HepG2 (cell line): Measurements from ENCODE around the gene FLT3LG. TPM values are rescaled to one million over a fixed set of nuclear protein-coding genes. Genes with fewer than 3 reads are reported as not detected.

Experiments used
- ATAC-seq: fragments of 200-7000 bp; cut with Tn5 transposase; 3 replicates; pipeline ENCODE4 v1.9.1; 2020; ENCODE audit warnings: mild to moderate bottlenecking, moderate library complexity
- BruUV-seq: library from RNA; stranded (reverse); fragments of 400-500 nt; replicated peaks from 2 replicates; lab custom pipeline; 2021; lab: Mats Ljungman, UMichigan
- CTCF ChIA-PET: fragments of 300-600 bp; formaldehyde crosslinking; extraction: SDS; loops from one replicate; lab custom pipeline; 2021; ENCODE audit warnings: low total read pairs, inconsistent platforms, low intra/inter-chr PET ratio; lab: Yijun Ruan, JAX
- POLR2A ChIA-PET: fragments of 350-600 bp; sonication (Branson Sonifier 250); formaldehyde crosslinking; loops from one replicate; lab custom pipeline; 2020; ENCODE audit warnings: antibody characterized with exemption, inconsistent platforms; lab: Yijun Ruan, JAX
- DNase-seq: peaks from one replicate; pipeline ENCODE4 v3.0.0-alpha.2; 2015; ENCODE audit warnings: low spot score
- FAIRE-seq: peaks from 3 replicates; lab custom pipeline; 2011; peaks lifted over from hg19 to GRCh38; lab: Jason Lieb, UNC
- H2AFZ ChIP-seq: one replicate; pipeline ENCODE4 v1.6.1; 2011; ENCODE audit warnings: low read length, inconsistent platforms
- H3K27ac ChIP-seq: fragments of 300-600 bp; 3 replicates; pipeline ENCODE4 v1.8.0; 2011; ENCODE audit warnings: mixed run types, mild to moderate bottlenecking, mixed read lengths, low read length, inconsistent platforms; ENCODE audit not compliant: insufficient read depth; ENCODE audit errors: extremely low read length
- H3K27me3 ChIP-seq, 2 experiments: fragments of 200-600 bp in 1 of 2; 2 replicates in 1 of 2; 3 replicates in 1 of 2; pipeline versions ENCODE4 v1.6.0 to v1.8.0; 2011; ENCODE audit warnings: low read length in 2 of 2, mild to moderate bottlenecking in 2 of 2, moderate library complexity in 2 of 2, inconsistent platforms in 1 of 2; ENCODE audit not compliant: insufficient read depth in 2 of 2, control insufficient read depth in 1 of 2
- H3K36me3 ChIP-seq, 2 experiments: fragments of 200-600 bp in 1 of 2; replicated peaks in 1 of 2; 2 replicates in 1 of 2; 3 replicates in 1 of 2; pipeline versions ENCODE4 v1.5.1 to v1.8.0; 2011; ENCODE audit warnings: low read length in 2 of 2, inconsistent platforms in 1 of 2; ENCODE audit not compliant: insufficient read depth in 2 of 2, control insufficient read depth in 1 of 2
- H3K4me1 ChIP-seq: 2 replicates; pipeline ENCODE4 v1.5.1; 2012; ENCODE audit warnings: low read length, inconsistent platforms; ENCODE audit not compliant: insufficient read depth
- H3K4me2 ChIP-seq: 2 replicates; pipeline ENCODE4 v1.6.0; 2011; ENCODE audit warnings: low read depth, low read length, inconsistent platforms
- H3K4me3 ChIP-seq, 3 experiments: fragments of 200-600 bp in 1 of 3; sonication (generic), shearing (Covaris generic) in 1 of 3; replicated peaks in 1 of 3; 2 replicates each; pipeline ENCODE4 v1.5.1; 2011 to 2016; ENCODE audit warnings: low read length in 3 of 3, inconsistent platforms in 2 of 3, low read depth in 2 of 3, mild to moderate bottlenecking in 2 of 3, control low read depth in 1 of 3, mixed read lengths in 1 of 3; ENCODE audit not compliant: insufficient read depth in 1 of 3
- H3K79me2 ChIP-seq: one replicate; pipeline ENCODE4 v1.6.1; 2011; ENCODE audit warnings: low read length, inconsistent platforms; ENCODE audit not compliant: insufficient read depth
- H3K9ac ChIP-seq: 2 replicates; pipeline ENCODE4 v1.6.0; 2011; ENCODE audit warnings: mild to moderate bottlenecking, low read depth, low read length, inconsistent platforms; ENCODE audit not compliant: insufficient read depth
- H3K9me3 ChIP-seq: 2 replicates; pipeline ENCODE4 v1.5.1; 2012; ENCODE audit warnings: mild to moderate bottlenecking, low read length
- H4K20me1 ChIP-seq: 2 replicates; pipeline ENCODE4 v1.6.0; 2011; ENCODE audit warnings: inconsistent platforms, mild to moderate bottlenecking, low read length, moderate library complexity; ENCODE audit not compliant: insufficient read depth
- DMTF1 ChIP-seq: sonication (generic); formaldehyde crosslinking; IDR thresholded peaks from 2 replicates; pipeline ENCODE4 v1.4.0; 2020; ENCODE audit warnings: mild to moderate bottlenecking, missing genetic modification reagents
- HNF1A ChIP-seq, 2 experiments: sonication (generic) in 1 of 2; formaldehyde crosslinking in 1 of 2; IDR thresholded peaks; 2 replicates each; pipeline versions ENCODE4 v1.4.0 to v1.6.1; 2016 to 2020; ENCODE audit warnings: borderline replicate concordance in 1 of 2, low read depth in 1 of 2, mild to moderate bottlenecking in 1 of 2, missing genetic modification reagents in 1 of 2
- MTA3 ChIP-seq: sonication (generic); formaldehyde crosslinking; IDR thresholded peaks from 2 replicates; pipeline ENCODE4 v1.4.0; 2020; ENCODE audit warnings: missing genetic modification reagents
- PRMT3 ChIP-seq: sonication (generic); formaldehyde crosslinking; IDR thresholded peaks from 2 replicates; pipeline ENCODE4 v1.8.1; 2022; ENCODE audit warnings: low read depth, mild to moderate bottlenecking, moderate library complexity, missing genetic modification reagents, borderline replicate concordance
- UBTF ChIP-seq: sonication (generic); formaldehyde crosslinking; IDR thresholded peaks from 2 replicates; pipeline ENCODE4 v1.4.0; 2020; ENCODE audit warnings: mild to moderate bottlenecking, missing genetic modification reagents
- ZC3H4 ChIP-seq: sonication (generic); formaldehyde crosslinking; IDR thresholded peaks from 2 replicates; pipeline ENCODE4 v1.4.0; 2020; ENCODE audit warnings: missing genetic modification reagents, borderline replicate concordance
- ZKSCAN5 ChIP-seq: sonication (generic); formaldehyde crosslinking; IDR thresholded peaks from 2 replicates; pipeline ENCODE4 v1.5.1; 2020; ENCODE audit warnings: mild to moderate bottlenecking, missing genetic modification reagents
- ZNF605 ChIP-seq: sonication (generic); formaldehyde crosslinking; IDR thresholded peaks from 2 replicates; pipeline ENCODE4 v1.8.0; 2022; ENCODE audit warnings: mild to moderate bottlenecking, missing genetic modification reagents
- WGBS: methylation state at CpG from one replicate; pipeline ENCODE4 v1.1.6; 2017; ENCODE audit warnings: low lambda C conversion rate; 5-methylcytosine and 5-hydroxymethylcytosine counted together
- in situ Hi-C: cut with HindIII; loops from 2 replicates; pipeline ENCODE4 v1.10.0; 2017; ENCODE audit warnings: low pct_unique_long_range_greater_than_20kb; ENCODE audit not compliant: extremely low pct_ligation_motif_present
- intact Hi-C: fragments of 100-400 bp; cut with micrococcal nuclease; formaldehyde crosslinking; loops from one replicate; pipeline ENCODE4 v1.10.0; 2022; ENCODE audit not compliant: unreplicated experiment
- polyA plus RNA-seq, 8 experiments: library from polyadenylated mRNA; depleted of rRNA in 3 of 8; stranded (reverse) in 7 of 8; unstranded in 1 of 8; fragments of >200 nt; fragmentation: Illumina TruSeq in 4 of 8; extraction: Trizol in 4 of 8; gene quantifications; 2 replicates each; pipeline versions ENCODE4 v1.2.1 to v1.2.3, GENCODE V29; 2011 to 2016; ENCODE audit warnings: low read depth in 4 of 8, missing spikeins in 1 of 8, mixed read lengths in 1 of 8; ENCODE audit not compliant: insufficient read depth in 1 of 8
- total RNA-seq, 5 experiments: library from RNA; depleted of rRNA; stranded (reverse); fragments of >200 nt; fragmentation: Illumina TruSeq; extraction: Trizol; gene quantifications; 2 replicates each; pipeline ENCODE4 v1.2.3, GENCODE V29; 2016; ENCODE audit warnings: low read depth in 1 of 5

Gene FLT3LG
- total and polyA plus RNA-seq, 2 of the 13 experiments (the other 11 are each of a cell fraction or from before 2014, with no cell fraction given), result 1.5 to 2.6 TPM

DNA sequence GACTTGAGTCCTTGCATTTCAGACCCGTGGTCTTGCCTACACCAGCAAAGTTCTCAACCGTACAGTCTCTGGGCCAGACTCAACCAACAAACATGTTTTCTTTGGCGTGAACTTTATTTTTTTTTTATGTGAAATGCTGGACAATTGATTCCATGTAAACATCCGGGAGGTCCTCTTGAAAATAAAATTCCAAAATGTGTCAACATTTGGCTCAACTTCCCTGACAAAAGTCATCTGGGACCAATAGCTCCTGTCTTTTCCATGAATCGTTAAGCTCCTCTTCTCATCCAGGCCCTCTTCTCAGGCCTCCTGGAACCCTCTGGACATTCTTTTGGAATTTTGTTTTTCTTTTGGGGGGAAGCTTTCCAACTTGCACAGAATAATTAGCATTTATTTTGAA lies 18.2 kb upstream of the FLT3LG start:
- no TSS peak for BruUV-seq
- in situ Hi-C loops, result no loop called here
- Histone ChIP-seq H3K36me3 (peaks cover 0 to 1% of the 10 kb centered on the region in 2 experiments; a peak in 1 of 5 replicates), H3K79me2 (peaks cover 20% of the 10 kb centered on the region), H3K9ac (no peak overlapping the region), H2AFZ (no peak overlapping the region), H3K9me3 (no peaks in the 10 kb centered on the region), H3K27ac (no peak overlapping the region), H3K4me3 (no peak overlapping the region), H3K27me3 (no peaks in the 10 kb centered on the region; a peak in 1 of 5 replicates), H3K4me1 (peaks cover 18% of the 10 kb centered on the region), H4K20me1 (no peaks in the 10 kb centered on the region), H3K4me2 (no peak overlapping the region)
- ATAC-seq (no peak), DNase-seq (no peak), FAIRE-seq (no peak)
- WGBS, result 92% methylated on average over 5 of the region's 5 CpGs
- intact Hi-C loops, result no loop called here
- no peak for TF ChIP-seq ZNF605
- no peak for TF ChIP-seq ZKSCAN5 (CRISPR knock-in tag)
- no peak for TF ChIP-seq ZC3H4 (CRISPR knock-in tag)
- no peak for TF ChIP-seq MTA3 (CRISPR knock-in tag)
- CTCF ChIA-PET, result no interaction called here
- POLR2A ChIA-PET, result interaction anchor here (2.5 to 3.1 kb wide), 2 partner anchors 21 to 185 kb away, joined by 8 to 24 read pairs; partner anchors contain the start of gene RRAS

DNA sequence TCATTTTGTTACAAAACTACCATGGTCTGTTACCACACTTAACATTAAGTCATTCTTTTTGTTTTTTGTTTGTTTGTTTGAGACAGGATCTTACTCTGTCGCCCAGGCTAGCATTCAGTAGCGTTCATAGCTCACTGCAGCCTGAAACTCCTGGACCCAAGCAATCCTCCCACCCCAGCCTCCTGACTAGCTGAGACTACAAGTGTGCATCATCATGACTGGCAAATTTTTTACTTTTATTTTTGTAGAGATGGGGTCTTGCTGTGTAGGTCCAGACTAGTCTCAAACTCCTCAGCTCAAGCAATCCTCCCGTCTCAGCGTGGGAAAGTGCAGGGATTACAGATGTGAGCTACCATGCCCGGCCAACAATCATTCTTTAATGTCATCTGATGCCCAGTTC lies 17.7 kb upstream of the FLT3LG start:
- Histone ChIP-seq H3K79me2 (peaks cover 16% of the 10 kb centered on the region), H3K4me2 (no peak overlapping the region), H3K36me3 (peaks cover 0 to 1% of the 10 kb centered on the region in 2 experiments; a peak in 1 of 5 replicates), H2AFZ (no peak overlapping the region), H3K9ac (no peak overlapping the region), H3K9me3 (no peaks in the 10 kb centered on the region), H3K27ac (no peak overlapping the region), H3K27me3 (no peaks in the 10 kb centered on the region; a peak in 1 of 5 replicates), H4K20me1 (no peaks in the 10 kb centered on the region), H3K4me1 (peaks cover 18% of the 10 kb centered on the region), H3K4me3 (no peak overlapping the region)
- intact Hi-C loops (no loop called here), in situ Hi-C loops (no loop called here)
- CTCF ChIA-PET, result no interaction called here
- no peak for DNase-seq
- POLR2A ChIA-PET, result interaction anchor here (2.5 kb wide), 1 partner anchor 184 kb away, joined by 8 read pairs; the partner anchor contains the start of gene RRAS
- FAIRE-seq, result no peak
- 92% methylated on average over 5 of the region's 5 CpGs for WGBS
- BruUV-seq, result no TSS peak
- no peak for ATAC-seq
- TF ChIP-seq HNF1A (IDR thresholded peaks at IDR 0.05; ENCODE audit: low read depth) (no peak), HNF1A (CRISPR knock-in tag; IDR thresholded peaks at IDR 0.05; ENCODE audit: borderline replicate concordance) (no peak), DMTF1 (CRISPR knock-in tag) (no peak), PRMT3 (CRISPR knock-in tag) (no peak), UBTF (CRISPR knock-in tag) (no peak)
